Progenitor cell of endocrine pancreas (in vitro differentiated cells): Measurements from ENCODE around the gene USP31. TPM values are rescaled to one million over a fixed set of nuclear protein-coding genes. Genes with fewer than 3 reads are reported as not detected.

Source experiments
- DNase-seq: peaks from one replicate; pipeline ENCODE4 v3.0.0; 2021; ENCODE audit warnings: low spot score; ENCODE audit not compliant: unreplicated experiment
- H3K27ac Mint-ChIP-seq: 2 replicates; pipeline ENCODE4 v1.8.0; 2021; ENCODE audit warnings: mild to moderate bottlenecking, moderate library complexity, mixed read lengths
- H3K27me3 Mint-ChIP-seq: 2 replicates; pipeline ENCODE4 v1.8.0; 2021; ENCODE audit warnings: mixed read lengths
- H3K36me3 Mint-ChIP-seq: 2 replicates; pipeline ENCODE4 v1.8.0; 2022; ENCODE audit warnings: mixed read lengths; ENCODE audit not compliant: insufficient read depth
- H3K4me1 Mint-ChIP-seq: 2 replicates; pipeline ENCODE4 v1.8.0; 2021; ENCODE audit warnings: low read depth, mixed read lengths
- H3K4me3 Mint-ChIP-seq: 2 replicates; pipeline ENCODE4 v1.8.0; 2021; ENCODE audit warnings: low read depth, mild to moderate bottlenecking, moderate library complexity, mixed read lengths
- H3K9me3 Mint-ChIP-seq: 2 replicates; pipeline ENCODE4 v1.8.0; 2021; ENCODE audit warnings: low read depth, mixed read lengths
- CTCF ChIP-seq: fragments of 200-600 bp; sonication (generic); IDR thresholded peaks from one replicate; pipeline ENCODE4 v1.5.0; 2021; ENCODE audit warnings: antibody characterized with exemption, mild to moderate bottlenecking; ENCODE audit not compliant: unreplicated experiment
- total RNA-seq: library from RNA; stranded (reverse); gene quantifications from 2 replicates; pipeline ENCODE4 v1.2.1, GENCODE V29; 2021

Gene USP31
- total RNA-seq, 1 donor from 2014 or later, result 10.5 TPM

DNA sequence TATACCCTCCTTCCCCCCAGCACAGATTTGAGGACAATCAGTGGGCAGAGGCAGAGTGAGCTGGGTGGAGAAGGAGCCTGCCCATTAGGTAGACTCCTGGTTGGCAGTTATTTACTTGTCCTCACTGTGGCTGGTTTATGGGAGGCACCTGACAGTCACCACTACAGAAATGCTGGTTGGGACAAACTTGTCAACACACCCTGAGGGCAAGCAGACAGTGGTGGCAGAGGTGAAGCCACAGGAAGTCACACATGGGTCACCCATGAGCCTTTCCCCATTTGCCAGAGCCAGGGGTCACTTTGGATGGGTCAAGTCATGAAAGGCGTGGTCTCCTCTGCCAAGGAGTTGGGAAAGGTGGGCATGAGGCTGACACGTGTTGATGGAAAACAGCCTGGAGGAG is 39.7 kb upstream of the USP31 start:
- H3K27me3 Mint-ChIP-seq, result peaks cover 61% of the 10 kb centered on the region
- no peak overlapping the region for H3K4me3 Mint-ChIP-seq
- no peaks in the 10 kb centered on the region for H3K4me1 Mint-ChIP-seq
- no peak overlapping the region for H3K27ac Mint-ChIP-seq
- H3K9me3 Mint-ChIP-seq, result no peaks in the 10 kb centered on the region
- TF ChIP-seq CTCF, result no peak
- H3K36me3 Mint-ChIP-seq, result no peaks in the 10 kb centered on the region
- DNase-seq, result no peak

GRCh38 chr16:23187341-23187740 is 38.1 kb upstream of the USP31 start:
- no peak for TF ChIP-seq CTCF
- Mint-ChIP-seq H3K36me3 (no peaks in the 10 kb centered on the region), H3K4me3 (no peak overlapping the region), H3K27ac (no peak overlapping the region), H3K27me3 (peaks cover 65% of the 10 kb centered on the region), H3K9me3 (no peaks in the 10 kb centered on the region), H3K4me1 (no peaks in the 10 kb centered on the region)
- no peak for DNase-seq

GRCh38 chr16:23186171-23186570 is 36.9 kb upstream of the USP31 start:
- H3K27me3 Mint-ChIP-seq, result peaks cover 69% of the 10 kb centered on the region
- H3K4me1 Mint-ChIP-seq, result no peaks in the 10 kb centered on the region
- TF ChIP-seq CTCF, result no peak

DNA sequence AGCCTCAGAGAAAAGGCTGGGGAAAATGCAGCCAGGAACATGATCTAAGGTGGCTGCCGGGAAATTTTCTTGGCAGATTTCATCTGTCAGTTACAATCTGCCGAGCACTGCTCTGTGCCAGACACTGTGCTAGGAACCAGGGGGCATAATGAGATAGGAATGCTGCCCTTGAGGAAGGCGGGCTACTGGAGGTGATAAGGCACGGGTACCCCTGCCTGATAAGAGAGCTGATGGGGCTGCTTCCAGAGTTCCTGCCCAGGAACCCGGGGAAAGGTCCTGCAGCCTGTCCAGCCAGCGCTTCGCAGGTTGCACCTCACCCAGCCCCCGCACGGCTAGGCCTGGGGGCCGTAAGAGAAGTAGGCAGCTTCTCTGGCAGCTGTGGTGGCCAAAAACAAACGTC is 36.4 kb upstream of the USP31 start:
- TF ChIP-seq CTCF, result no peak
- Mint-ChIP-seq H3K9me3 (no peaks in the 10 kb centered on the region), H3K27me3 (peaks cover 73% of the 10 kb centered on the region), H3K36me3 (no peaks in the 10 kb centered on the region), H3K27ac (no peak overlapping the region), H3K4me3 (no peak overlapping the region), H3K4me1 (no peaks in the 10 kb centered on the region)
- DNase-seq, result no peak

More at GRCh38 chr16:23186171-23186570, 36.9 kb upstream of the USP31 start:
- no peak overlapping the region for H3K4me3 Mint-ChIP-seq
- no peak for DNase-seq
- no peak overlapping the region for H3K27ac Mint-ChIP-seq
- H3K9me3 Mint-ChIP-seq, result no peaks in the 10 kb centered on the region
- H3K36me3 Mint-ChIP-seq, result no peaks in the 10 kb centered on the region

- DNase-seq, result no peak
- no peak overlapping the region for H3K27ac Mint-ChIP-seq
- H3K36me3 Mint-ChIP-seq, result no peaks in the 10 kb centered on the region
- H3K4me1 Mint-ChIP-seq, result no peaks in the 10 kb centered on the region
- peaks cover 70% of the 10 kb centered on the region for H3K27me3 Mint-ChIP-seq
- TF ChIP-seq CTCF, result no peak
- H3K4me3 Mint-ChIP-seq, result peak overlapping the region; percentile 49
- no peaks in the 10 kb centered on the region for H3K9me3 Mint-ChIP-seq
These were observed 34.3 kb upstream of the USP31 start for GRCh38 chr16:23183543-23183862.
